HG03439 (cell line): ENCODE measurements around the gene GNB1.
"Not testable (repeated sequence)": the region's sequence is repeated elsewhere in the genome, so short reads cannot be mapped to it uniquely, and the experiment has no call there.

Source experiments
- ATAC-seq: cut with Tn5 transposase; IDR thresholded peaks from one replicate; pipeline ENCODE4 v1.9.1; 2021; ENCODE audit warnings: mild to moderate bottlenecking, moderate library complexity; ENCODE audit not compliant: unreplicated experiment

Gene GNB1

GRCh38 chr1:1752190-1752589 is 138.7 kb downstream of the GNB1 start:
- ATAC-seq, result no peak

- not testable (repeated sequence) for ATAC-seq
Observed at GRCh38 chr1:1749941-1750340, 140.9 kb downstream of the GNB1 start.

GRCh38 chr1:1748686-1749321 is 142.1 kb downstream of the GNB1 start:
- no peak for ATAC-seq

GRCh38 chr1:1746566-1746909 is 144.3 kb downstream of the GNB1 start:
- peak; percentile 76 for ATAC-seq

- peak; percentile 65 for ATAC-seq
Observed at GRCh38 chr1:1745651-1746565, 145.0 kb downstream of the GNB1 start.

GRCh38 chr1:1742529-1742928 is 148.4 kb downstream of the GNB1 start:
- not testable (repeated sequence) for ATAC-seq

- not testable (repeated sequence) for ATAC-seq
Observed at GRCh38 chr1:1741013-1741412, 149.9 kb downstream of the GNB1 start.

- peak; percentile 7 for ATAC-seq
Observed at GRCh38 chr1:1738799-1739337, 152.0 kb downstream of the GNB1 start.

- peak; percentile 58 for ATAC-seq
Observed at GRCh38 chr1:1737675-1738590, 153.0 kb downstream of the GNB1 start.
